Suprapubic skin (tissue), 3 donors: ENCODE measurements around the gene TSPAN15.

ENCODE experiments used
- CTCF ChIP-seq, 2 donors: fragments of 200-600 bp in 1 of 2; fragments of 450-650 bp in 1 of 2; sonication (generic) in 1 of 2; IDR thresholded peaks; one replicate each; pipeline ENCODE4 v1.5.1; 2016 to 2019; ENCODE audit warnings: antibody characterized with exemption in 2 of 2, mild to moderate bottlenecking in 1 of 2, moderate library complexity in 1 of 2
- POLR2A ChIP-seq, 2 donors: fragments of 450-650 bp; IDR thresholded peaks; one replicate each; pipeline ENCODE4 v1.6.1; 2017; ENCODE audit warnings: antibody characterized with exemption in 2 of 2, mild to moderate bottlenecking in 2 of 2, moderate library complexity in 2 of 2

- TF ChIP-seq POLR2A (IDR thresholded peaks at IDR 0.05) (no peak), CTCF (IDR thresholded peaks at IDR 0.05) (peak; percentile 61 to 65)
Measured at GRCh38 chr10:69449841-69450240, 1.4 kb upstream of the TSPAN15 start.
